GM12873 (cell line): ENCODE measurements around the gene HCFC1.
A peak's percentile ranks its signal among the peaks of the same experiment; 100 is the strongest.

Source experiments
- CTCF ChIP-seq: IDR thresholded peaks from 2 replicates; pipeline ENCODE4 v1.5.1; 2012; ENCODE audit warnings: low read depth, mild to moderate bottlenecking, moderate library complexity, low read length, control low read depth; ENCODE audit not compliant: insufficient read depth; ENCODE audit errors: missing control alignments

Gene HCFC1

GRCh38 chrX:153905481-153906095, 66.0 kb downstream of the HCFC1 start:
- TF ChIP-seq CTCF = no peak

GRCh38 chrX:153903991-153904957, 67.3 kb downstream of the HCFC1 start, which contains the start of gene AVPR2:
Gene AVPR2 (plus strand): TSS chrX:153904673. CDS start chrX:153905146, 473 bp downstream.
- no peak for TF ChIP-seq CTCF

- no peak for TF ChIP-seq CTCF
Measured at GRCh38 chrX:153903238-153903980, 68.2 kb downstream of the HCFC1 start.

GRCh38 chrX:153902385-153902784, 69.2 kb downstream of the HCFC1 start:
- no peak for TF ChIP-seq CTCF

GRCh38 chrX:153901753-153902140, 69.9 kb downstream of the HCFC1 start:
- TF ChIP-seq CTCF = no peak

GRCh38 chrX:153900831-153901752, 70.5 kb downstream of the HCFC1 start:
- TF ChIP-seq CTCF = peak; percentile 11
